Measurements from ENCODE around the gene KLHL3.

DNA sequence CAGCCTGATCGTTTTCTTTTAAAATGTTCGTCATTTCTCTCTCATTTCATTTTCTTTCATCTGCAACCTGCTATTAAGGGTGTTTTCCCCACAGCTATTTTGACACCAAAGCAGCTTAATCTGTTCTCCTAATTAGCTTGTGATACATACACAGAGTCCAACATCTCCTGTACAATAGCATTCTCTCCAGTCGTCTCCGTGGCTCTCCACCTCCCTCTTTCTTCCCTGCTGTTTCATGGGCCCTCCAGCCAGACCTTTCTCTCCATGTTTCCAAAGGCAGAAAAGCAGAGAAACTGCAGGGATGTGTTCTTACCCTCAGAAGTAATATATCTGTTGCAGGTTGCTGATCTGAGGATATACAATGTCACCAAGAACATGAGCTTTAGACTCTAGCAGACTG, 148.0 kb downstream of the KLHL3 start:
- TF ChIP-seq, protein P1, sequence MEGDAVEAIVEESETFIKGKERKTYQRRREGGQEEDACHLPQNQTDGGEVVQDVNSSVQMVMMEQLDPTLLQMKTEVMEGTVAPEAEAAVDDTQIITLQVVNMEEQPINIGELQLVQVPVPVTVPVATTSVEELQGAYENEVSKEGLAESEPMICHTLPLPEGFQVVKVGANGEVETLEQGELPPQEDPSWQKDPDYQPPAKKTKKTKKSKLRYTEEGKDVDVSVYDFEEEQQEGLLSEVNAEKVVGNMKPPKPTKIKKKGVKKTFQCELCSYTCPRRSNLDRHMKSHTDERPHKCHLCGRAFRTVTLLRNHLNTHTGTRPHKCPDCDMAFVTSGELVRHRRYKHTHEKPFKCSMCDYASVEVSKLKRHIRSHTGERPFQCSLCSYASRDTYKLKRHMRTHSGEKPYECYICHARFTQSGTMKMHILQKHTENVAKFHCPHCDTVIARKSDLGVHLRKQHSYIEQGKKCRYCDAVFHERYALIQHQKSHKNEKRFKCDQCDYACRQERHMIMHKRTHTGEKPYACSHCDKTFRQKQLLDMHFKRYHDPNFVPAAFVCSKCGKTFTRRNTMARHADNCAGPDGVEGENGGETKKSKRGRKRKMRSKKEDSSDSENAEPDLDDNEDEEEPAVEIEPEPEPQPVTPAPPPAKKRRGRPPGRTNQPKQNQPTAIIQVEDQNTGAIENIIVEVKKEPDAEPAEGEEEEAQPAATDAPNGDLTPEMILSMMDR (conservative IDR thresholded peaks at IDR 0.05; ENCODE audit: low read depth in 2 of 2) = no peak
- TF ChIP-seq ZNF331 (CRISPR knock-in tag; IDR thresholded peaks at IDR 0.05; ENCODE audit: low read depth) (no peak), POLR2AphosphoS5 (IDR thresholded peaks at IDR 0.05; ENCODE audit: low read depth) (no peak)

Measured in GM23338 (cell line).